ENCODE data around the gene CDK5RAP2. TPM values are rescaled to one million over a fixed set of nuclear protein-coding genes. Genes with fewer than 3 reads are reported as not detected.

Gene CDK5RAP2
- total RNA-seq, 1 experiment from 2014 or later: 56.4 TPM

- no peak overlapping the region for H3K27ac ChIP-seq (ENCODE audit: insufficient read length, low read depth, low read length)
- no peak overlapping the region for H2AK5ac ChIP-seq (ENCODE audit: insufficient read length, low read length)
- H3K18ac ChIP-seq (ENCODE audit: insufficient read length, low read depth, low read length): no peak overlapping the region
- no peak overlapping the region for H3K9ac ChIP-seq (ENCODE audit: extremely low read depth, insufficient read length, low read length)
- H3K9me3 ChIP-seq (ENCODE audit: control insufficient read depth, low read depth, low read length): no peaks in the 10 kb centered on the region
- H3K4me2 ChIP-seq (ENCODE audit: insufficient read depth, insufficient read length, low read length): no peak overlapping the region
- no peak overlapping the region for H2BK15ac ChIP-seq (ENCODE audit: low read depth, low read length)
- no CpG with 5 or more reads among the region's 5 CpGs for WGBS (ENCODE audit: extremely low coverage, insufficient read length, low lambda C conversion rate)
- no peak overlapping the region for H4K8ac ChIP-seq (replicated peaks; ENCODE audit: insufficient read length, low read depth, low read length)
- no peak overlapping the region for H3T11ph ChIP-seq (ENCODE audit: low read length)
- H3K27me3 ChIP-seq (ENCODE audit: insufficient read depth, low read length): no peaks in the 10 kb centered on the region
- H2BK5ac ChIP-seq (ENCODE audit: insufficient read length, low read length): no peak overlapping the region
- no peaks in the 10 kb centered on the region for H3K9me3 Mint-ChIP-seq
- H3K4me1 ChIP-seq (ENCODE audit: insufficient read depth, low read length): no peaks in the 10 kb centered on the region
- H4K91ac ChIP-seq (ENCODE audit: insufficient read length, low read depth, low read length): no peak overlapping the region
- no peak overlapping the region for H2AFZ ChIP-seq (ENCODE audit: low read length)
- no peak overlapping the region for H4K5ac ChIP-seq (ENCODE audit: insufficient read length, low read depth, low read length)
- no peak overlapping the region for H2BK12ac ChIP-seq (ENCODE audit: insufficient read length, low read depth, low read length)
- no peak overlapping the region for H3K14ac ChIP-seq (ENCODE audit: insufficient read depth, low read length)
- no peak overlapping the region for H3K4ac ChIP-seq (ENCODE audit: low read depth, low read length)
- H2BK20ac ChIP-seq (ENCODE audit: low read depth, low read length, poor library complexity, severe bottlenecking): no peak overlapping the region
- H2BK120ac ChIP-seq (ENCODE audit: low read depth, low read length, poor library complexity, severe bottlenecking): no peak overlapping the region
- H3K36me3 Mint-ChIP-seq (ENCODE audit: insufficient read depth in 1 of 3, low read depth in 3 of 3): peaks cover 28 to 71% (median 62%) of the 10 kb centered on the region in 3 experiments; a peak in 6 of 7 replicates
- peak overlapping the region in 1 of 3 experiments; percentile 12; a peak in 2 of 7 replicates for H3K27ac Mint-ChIP-seq
- H3K79me2 ChIP-seq (ENCODE audit: insufficient read depth, low read length): peaks cover 8% of the 10 kb centered on the region; the same call in 1 of the 2 replicates
- no peak for DNase-seq
- H3K4me3 Mint-ChIP-seq: no peak overlapping the region
- H3K23ac ChIP-seq (ENCODE audit: insufficient read length, low read depth, low read length): no peak overlapping the region
- peaks cover 9% of the 10 kb centered on the region for H3K79me1 ChIP-seq (ENCODE audit: insufficient read depth, low read depth, low read length, poor library complexity, severe bottlenecking)
- H3K56ac ChIP-seq (ENCODE audit: insufficient read length, low read depth, low read length): no peak overlapping the region
- H3K23me2 ChIP-seq (ENCODE audit: insufficient read length, low read depth, low read length, poor library complexity, severe bottlenecking): no peaks in the 10 kb centered on the region
- no peak for TF ChIP-seq CTCF (conservative IDR thresholded peaks at IDR 0.05)
- no peaks in the 10 kb centered on the region for H3K4me1 Mint-ChIP-seq
- H3K27me3 Mint-ChIP-seq (ENCODE audit: low read depth): no peaks in the 10 kb centered on the region
- H4K20me1 ChIP-seq (ENCODE audit: control insufficient read depth, insufficient read depth, insufficient read length): no peaks in the 10 kb centered on the region
Measured at GRCh38 chr9:120569556-120569955, 10.4 kb downstream of the CDK5RAP2 start.

Data from H9 (cell line).